Activated CD8-positive, alpha-beta memory T cell treated with anti-CD3 and anti-CD28 coated beads, Interleukin-2, amount 50 U/mL, for 24 hours (primary cell): ENCODE results near the gene SMIM38.
"Not testable (repeated sequence)": the region's sequence is repeated elsewhere in the genome, so short reads cannot be mapped to it uniquely, and the experiment has no call there.

Experiments
- DNase-seq: peaks from one replicate; pipeline ENCODE4 v3.0.0-alpha.2; 2020; ENCODE audit errors: extremely low read depth

Gene SMIM38

GRCh38 chr11:69140161-69140560, 15.6 kb upstream of the SMIM38 start:
- DNase-seq = not testable (repeated sequence)

GRCh38 chr11:69140635-69141034, 15.1 kb upstream of the SMIM38 start:
- DNase-seq = no peak

GRCh38 chr11:69141742-69142141, 14.0 kb upstream of the SMIM38 start:
- DNase-seq = no peak

GRCh38 chr11:69142895-69143294, 12.8 kb upstream of the SMIM38 start:
- no peak for DNase-seq

GRCh38 chr11:69144316-69145049, 11.3 kb upstream of the SMIM38 start:
- DNase-seq = no peak

- DNase-seq = no peak
Measured at GRCh38 chr11:69145050-69145380, 10.7 kb upstream of the SMIM38 start.

GRCh38 chr11:69148377-69148762, 7.4 kb upstream of the SMIM38 start:
- no peak for DNase-seq

GRCh38 chr11:69148806-69149205, 6.9 kb upstream of the SMIM38 start:
- no peak for DNase-seq

- not testable (repeated sequence) for DNase-seq
Measured at GRCh38 chr11:69149338-69150045, 6.2 kb upstream of the SMIM38 start.

- DNase-seq = no peak
Measured at GRCh38 chr11:69150175-69150574, 5.6 kb upstream of the SMIM38 start.

- no peak for DNase-seq
Measured at GRCh38 chr11:69151836-69152235, 3.9 kb upstream of the SMIM38 start.

GRCh38 chr11:69152733-69153421, 2.9 kb upstream of the SMIM38 start:
- DNase-seq = no peak

GRCh38 chr11:69153661-69154060, 2.1 kb upstream of the SMIM38 start:
- no peak for DNase-seq

- no peak for DNase-seq
Measured at GRCh38 chr11:69154211-69154913, 1.4 kb upstream of the SMIM38 start.

GRCh38 chr11:69154938-69155301, 815 bp upstream of the SMIM38 start:
- no peak for DNase-seq

- DNase-seq = no peak
Measured at GRCh38 chr11:69156235-69156639, 502 bp downstream of the SMIM38 start.

GRCh38 chr11:69156673-69157155, 979 bp downstream of the SMIM38 start:
- DNase-seq = no peak

GRCh38 chr11:69157156-69157821, 1.6 kb downstream of the SMIM38 start:
- DNase-seq = no peak

- no peak for DNase-seq
Measured at GRCh38 chr11:69157822-69158231, 2.1 kb downstream of the SMIM38 start.

GRCh38 chr11:69158301-69159149, 2.8 kb downstream of the SMIM38 start:
- DNase-seq = no peak
